BJ (cell line): ENCODE measurements around the gene TMEM266. TPM values are rescaled to one million over a fixed set of nuclear protein-coding genes. Genes with fewer than 3 reads are reported as not detected.
"Not testable (repeated sequence)": the region's sequence is repeated elsewhere in the genome, so short reads cannot be mapped to it uniquely, and the experiment has no call there.

Source experiments
- CTCF ChIA-PET: fragments of 350-600 bp; formaldehyde crosslinking; extraction: SDS; loops from one replicate; lab custom pipeline; 2021; ENCODE audit warnings: antibody characterized with exemption, inconsistent platforms; lab: Yijun Ruan, JAX
- POLR2A ChIA-PET: fragments of 300-600 bp; sonication (Branson Sonifier 250); formaldehyde crosslinking; extraction: SDS; loops from one replicate; lab custom pipeline; 2021; ENCODE audit warnings: antibody characterized with exemption; lab: Charles Lee
- DNase-seq: peaks from one replicate; pipeline ENCODE4 v3.0.0-alpha.2; 2011; ENCODE audit warnings: low read depth
- H3K27me3 ChIP-seq: 2 replicates; pipeline ENCODE4 v1.6.0; 2011; ENCODE audit warnings: low read length; ENCODE audit not compliant: control insufficient read depth, insufficient read depth
- H3K36me3 ChIP-seq: 2 replicates; pipeline ENCODE4 v1.5.1; 2011; ENCODE audit warnings: low read length; ENCODE audit not compliant: control insufficient read depth, insufficient read depth
- H3K4me3 ChIP-seq: 2 replicates; pipeline ENCODE4 v1.5.1; 2011; ENCODE audit warnings: low read depth, mild to moderate bottlenecking, control low read depth, low read length
- CTCF ChIP-seq: IDR thresholded peaks from 2 replicates; pipeline ENCODE4 v1.5.1; 2011; ENCODE audit warnings: low read depth, mild to moderate bottlenecking, control low read depth, inconsistent platforms, low read length, moderate library complexity; ENCODE audit not compliant: insufficient read depth
- polyA plus RNA-seq: library from polyadenylated mRNA; depleted of rRNA; stranded (reverse); fragments of >200 nt; gene quantifications from 2 replicates; pipeline ENCODE4 v1.2.3, GENCODE V29; 2011

TMEM266 gene
- polyA plus RNA-seq, 1 experiment: 0.18 TPM

- CTCF ChIA-PET: no interaction called here
These were observed 27.7 kb upstream of the TMEM266 start for GRCh38 chr15:76032046-76032445.

GRCh38 chr15:76033438-76033837 is 26.3 kb upstream of the TMEM266 start:
- CTCF ChIA-PET: no interaction called here

More at GRCh38 chr15:76032046-76032445, 27.7 kb upstream of the TMEM266 start:
- peaks cover 4% of the 10 kb centered on the region for H3K27me3 ChIP-seq
- no peak for TF ChIP-seq CTCF
- POLR2A ChIA-PET: no interaction called here
- H3K4me3 ChIP-seq: no peak overlapping the region
- no peaks in the 10 kb centered on the region for H3K36me3 ChIP-seq
- no peak for DNase-seq

GRCh38 chr15:76034111-76034510 is 25.7 kb upstream of the TMEM266 start:
- Histone ChIP-seq H3K36me3 (no peaks in the 10 kb centered on the region), H3K4me3 (no peak overlapping the region), H3K27me3 (peaks cover 7% of the 10 kb centered on the region)
- POLR2A ChIA-PET: interaction anchor here (0.6 kb wide), 1 partner anchor 11 kb away, joined by 4 read pairs; no protein-coding TSS in a partner anchor
- no peak for TF ChIP-seq CTCF
- no peak for DNase-seq
- CTCF ChIA-PET: interaction anchor here (0.6 kb wide), 1 partner anchor 24 kb away, joined by 3 read pairs; no protein-coding TSS in a partner anchor

More at GRCh38 chr15:76033438-76033837, 26.3 kb upstream of the TMEM266 start:
- TF ChIP-seq CTCF: no peak
- Histone ChIP-seq H3K36me3 (no peaks in the 10 kb centered on the region), H3K4me3 (no peak overlapping the region), H3K27me3 (peaks cover 7% of the 10 kb centered on the region)
- POLR2A ChIA-PET: no interaction called here
- no peak for DNase-seq

- peaks cover 7% of the 10 kb centered on the region for H3K27me3 ChIP-seq
- H3K4me3 ChIP-seq: no peak overlapping the region
- no peak for DNase-seq
- no peaks in the 10 kb centered on the region for H3K36me3 ChIP-seq
- ChIA-PET POLR2A (no interaction called here), CTCF (interaction anchor here (1.2 kb wide), 1 partner anchor 8 kb away, joined by 3 read pairs; no protein-coding TSS in a partner anchor)
- no peak for TF ChIP-seq CTCF
These were observed 24.2 kb upstream of the TMEM266 start for GRCh38 chr15:76035593-76035992.

GRCh38 chr15:76038512-76038911 is 21.3 kb upstream of the TMEM266 start:
- ChIA-PET CTCF (interaction anchor here (1.4 kb wide), 1 partner anchor 18 kb away, joined by 6 read pairs; no protein-coding TSS in a partner anchor), POLR2A (no interaction called here)
- H3K4me3 ChIP-seq: no peak overlapping the region
- TF ChIP-seq CTCF: no peak
- H3K36me3 ChIP-seq: no peaks in the 10 kb centered on the region
- peaks cover 7% of the 10 kb centered on the region for H3K27me3 ChIP-seq
- DNase-seq: no peak

- DNase-seq, POLR2A ChIA-PET, H3K36me3 ChIP-seq, H3K4me3 ChIP-seq: not testable (repeated sequence)
- CTCF ChIA-PET: interaction anchor here (1.1 to 1.5 kb wide), 2 partner anchors 8 to 85 kb away, joined by 3 to 5 read pairs; no protein-coding TSS in a partner anchor
- H3K27me3 ChIP-seq: peaks cover 11% of the 10 kb centered on the region
These were observed 5.6 kb upstream of the TMEM266 start for GRCh38 chr15:76054201-76054600.
